HG02970 (cell line): ENCODE measurements around the gene CSF3.

Source experiments
- ATAC-seq: cut with Tn5 transposase; IDR thresholded peaks from one replicate; pipeline ENCODE4 v1.9.1; 2021; ENCODE audit warnings: mild to moderate bottlenecking, moderate library complexity, moderate number of reproducible peaks; ENCODE audit not compliant: unreplicated experiment, low FRiP score

Gene CSF3

DNA sequence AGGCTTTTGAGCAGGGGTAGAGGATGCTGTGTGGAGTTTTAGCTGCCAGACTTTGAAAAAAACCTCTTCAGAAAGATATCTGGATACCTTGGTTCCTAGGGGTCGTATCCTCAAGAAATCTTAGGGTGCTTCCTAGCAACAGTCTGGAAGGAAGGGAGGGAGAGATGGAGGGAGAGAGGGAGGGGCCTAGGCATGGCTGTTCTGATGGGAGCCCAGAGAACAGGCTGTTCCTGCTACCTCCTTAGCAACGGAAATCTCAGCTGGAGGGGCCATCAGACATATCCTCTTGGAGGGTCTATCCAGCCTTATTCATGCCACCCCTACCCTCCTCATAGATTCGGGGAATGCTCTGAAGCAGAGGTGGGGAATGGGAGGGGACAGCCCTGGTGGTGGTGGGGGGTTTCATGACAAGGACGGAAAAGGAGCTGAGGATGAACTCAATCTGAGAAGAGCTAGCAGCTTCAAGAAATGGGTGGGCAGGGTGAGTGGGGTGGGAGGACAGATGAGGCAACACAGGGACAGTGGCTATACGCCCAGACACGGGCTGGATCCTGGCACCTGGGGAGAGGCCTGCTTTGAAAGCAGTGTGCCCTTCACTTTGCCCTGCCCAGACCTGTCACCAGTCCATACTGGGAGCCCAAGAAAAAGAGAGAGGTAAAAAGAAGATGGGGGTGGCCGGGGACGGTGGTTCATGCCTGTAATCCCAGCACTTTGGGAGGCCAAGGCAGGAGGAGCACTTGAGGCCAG lies 44.7 kb downstream of the CSF3 start:
- ATAC-seq, result no peak

DNA sequence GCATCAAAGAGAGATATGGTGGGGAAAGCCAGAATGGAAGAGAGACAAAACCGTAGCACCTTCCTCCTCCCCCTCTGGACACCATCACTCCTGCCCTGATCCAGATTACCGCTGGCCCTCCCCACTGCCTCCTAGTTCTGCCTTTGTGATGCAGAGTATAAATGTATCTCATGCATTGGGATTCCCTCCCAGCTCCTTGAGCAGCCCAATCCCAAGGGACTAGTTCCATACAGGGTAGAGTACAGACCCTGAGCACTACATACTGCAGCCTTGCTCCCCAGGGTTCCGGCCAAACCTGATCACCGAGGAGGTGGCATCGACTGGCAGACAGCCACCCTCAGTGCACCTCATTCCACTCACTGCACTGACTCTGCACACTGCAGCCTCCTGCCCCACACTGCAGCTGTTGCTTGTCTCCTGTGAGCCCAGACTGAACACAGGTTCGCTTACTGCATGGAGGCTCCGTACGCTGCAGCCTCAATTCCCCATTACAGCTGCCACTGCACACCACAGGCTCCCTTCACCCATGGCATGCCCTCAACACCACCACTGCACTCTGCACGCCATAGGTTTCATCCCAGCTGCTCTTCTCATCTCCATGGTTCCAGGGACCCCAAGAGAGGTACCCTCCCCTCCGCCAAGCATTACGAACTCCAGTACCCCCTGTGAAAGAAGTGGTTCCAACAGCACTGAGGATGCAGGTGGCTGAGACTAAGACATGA lies 45.8 kb downstream of the CSF3 start:
- no peak for ATAC-seq

DNA sequence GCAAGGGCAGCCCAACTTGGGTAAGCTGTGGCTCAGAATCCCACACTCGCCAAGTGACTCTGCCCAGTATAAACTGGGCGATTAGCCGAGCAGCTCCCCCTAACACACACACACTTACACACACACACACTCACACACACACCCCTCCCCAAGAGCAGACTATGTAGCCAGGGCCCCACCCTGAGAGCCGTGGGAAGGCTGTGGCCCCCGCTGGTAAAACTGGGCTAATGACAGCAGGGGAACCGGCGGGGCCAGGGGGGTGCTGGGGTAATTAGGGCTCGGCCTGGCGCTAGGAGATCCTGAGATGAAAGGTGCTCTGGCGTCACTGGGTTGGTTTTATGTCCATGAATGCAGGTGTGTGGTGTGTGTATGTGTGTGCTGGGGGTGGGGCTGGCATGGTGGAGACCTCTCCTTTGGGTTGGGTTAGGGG lies 46.4 kb downstream of the CSF3 start:
- ATAC-seq, result no peak

DNA sequence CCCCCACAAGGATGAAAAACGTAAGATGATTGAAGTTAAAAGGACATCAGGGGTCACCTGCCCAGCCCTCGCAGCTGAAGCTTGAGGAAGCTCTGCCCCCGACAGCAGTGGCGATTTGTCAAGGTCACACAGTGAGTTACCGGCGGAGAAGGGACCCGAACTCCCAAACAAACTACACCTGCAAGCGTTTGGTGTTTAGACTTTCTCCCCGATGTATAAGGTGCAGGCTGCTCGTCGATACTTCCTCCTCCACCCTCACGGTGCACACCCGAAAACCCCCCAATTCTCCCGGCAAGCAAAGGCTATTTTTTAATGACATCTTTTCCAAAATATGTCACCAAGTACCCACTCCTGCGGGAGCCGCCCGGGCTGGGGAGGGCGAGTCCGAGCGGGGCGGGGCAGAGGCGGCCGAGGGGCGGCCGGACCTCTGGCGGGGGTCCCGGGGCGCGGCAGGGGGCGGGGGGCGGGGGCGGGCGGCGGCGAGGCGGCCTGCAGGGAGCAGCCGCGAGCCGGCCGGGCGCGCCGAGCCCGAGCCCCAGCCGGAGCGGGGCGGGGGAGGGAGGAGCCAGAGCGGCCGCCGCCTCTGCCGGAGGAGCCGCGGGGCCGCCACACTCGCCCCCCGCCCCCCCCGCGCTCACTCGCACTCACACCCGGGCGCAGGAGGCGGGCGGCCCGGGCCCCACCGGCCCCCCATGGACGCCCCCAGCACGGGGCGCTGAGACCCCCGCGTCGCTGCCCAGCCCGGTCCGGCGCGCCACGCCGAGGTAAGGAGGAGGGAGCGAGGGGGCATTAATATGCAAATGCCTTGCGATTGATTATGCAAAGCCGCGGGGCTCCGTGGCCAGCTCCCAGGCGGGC lies 47.3 kb downstream of the CSF3 start, which contains the start of gene THRA:
Gene THRA, plus strand, starts transcription at position 637 of the 858 bp plus-strand sequence. CDS start 11,524 bp downstream, outside the sequence.
- ATAC-seq, result no peak

DNA sequence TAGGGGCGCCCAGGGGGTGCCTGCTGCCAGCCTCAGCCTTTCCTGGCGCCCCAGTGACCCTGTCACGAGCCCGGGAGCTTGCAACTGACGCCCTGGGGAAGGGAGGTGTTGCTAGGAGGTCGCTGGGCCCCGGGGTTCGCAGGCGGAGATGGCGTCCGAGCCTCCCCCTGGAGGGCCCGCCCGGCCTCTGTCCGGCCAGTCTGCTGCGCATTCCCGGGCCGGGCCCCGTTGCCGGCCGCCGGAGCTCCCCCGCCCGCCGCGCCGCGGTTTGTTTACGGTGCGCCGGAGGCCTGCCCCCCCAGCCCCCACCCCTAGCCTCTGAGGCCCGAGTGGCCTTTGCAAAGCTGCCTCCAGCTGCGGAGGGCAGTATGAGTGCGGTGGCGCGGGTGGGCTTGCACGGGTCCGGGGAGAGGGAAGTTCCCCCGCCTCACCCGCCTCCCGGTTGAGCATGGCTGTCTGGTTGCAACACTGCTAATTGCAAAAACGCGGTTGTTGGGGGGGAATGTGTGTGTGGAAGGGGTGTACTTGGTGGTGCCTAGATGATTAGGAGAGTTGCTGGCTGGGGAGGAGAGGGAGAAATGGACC lies 48.0 kb downstream of the CSF3 start:
- ATAC-seq, result no peak

DNA sequence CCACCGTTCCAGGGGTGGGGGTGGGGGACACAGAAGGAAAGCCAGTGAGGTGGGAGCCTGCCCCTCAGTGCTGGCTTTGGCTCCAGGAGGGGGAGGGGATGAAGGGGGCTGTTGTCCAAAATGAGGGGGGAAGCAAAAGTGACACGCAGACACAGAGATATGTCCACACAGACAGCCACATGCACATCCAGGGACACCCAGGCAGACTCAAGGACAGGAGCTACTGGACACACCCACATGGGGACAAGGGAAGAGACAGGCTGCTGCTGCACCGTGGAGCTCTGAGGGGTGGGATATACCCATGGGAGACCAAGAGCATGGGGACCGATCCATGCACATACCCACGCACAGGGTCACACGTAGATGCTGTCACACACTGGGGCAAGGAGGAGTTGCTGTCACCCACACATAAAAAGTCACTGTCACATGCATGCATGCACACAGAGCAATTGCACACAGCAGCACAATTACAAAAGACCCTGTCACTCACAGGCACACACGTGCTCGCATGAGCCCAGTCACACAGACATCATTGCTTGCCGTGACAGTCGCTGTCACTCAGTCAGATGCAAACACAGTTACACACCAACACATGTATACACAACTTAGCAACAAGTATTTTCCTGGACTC lies 48.8 kb downstream of the CSF3 start:
- no peak for ATAC-seq

DNA sequence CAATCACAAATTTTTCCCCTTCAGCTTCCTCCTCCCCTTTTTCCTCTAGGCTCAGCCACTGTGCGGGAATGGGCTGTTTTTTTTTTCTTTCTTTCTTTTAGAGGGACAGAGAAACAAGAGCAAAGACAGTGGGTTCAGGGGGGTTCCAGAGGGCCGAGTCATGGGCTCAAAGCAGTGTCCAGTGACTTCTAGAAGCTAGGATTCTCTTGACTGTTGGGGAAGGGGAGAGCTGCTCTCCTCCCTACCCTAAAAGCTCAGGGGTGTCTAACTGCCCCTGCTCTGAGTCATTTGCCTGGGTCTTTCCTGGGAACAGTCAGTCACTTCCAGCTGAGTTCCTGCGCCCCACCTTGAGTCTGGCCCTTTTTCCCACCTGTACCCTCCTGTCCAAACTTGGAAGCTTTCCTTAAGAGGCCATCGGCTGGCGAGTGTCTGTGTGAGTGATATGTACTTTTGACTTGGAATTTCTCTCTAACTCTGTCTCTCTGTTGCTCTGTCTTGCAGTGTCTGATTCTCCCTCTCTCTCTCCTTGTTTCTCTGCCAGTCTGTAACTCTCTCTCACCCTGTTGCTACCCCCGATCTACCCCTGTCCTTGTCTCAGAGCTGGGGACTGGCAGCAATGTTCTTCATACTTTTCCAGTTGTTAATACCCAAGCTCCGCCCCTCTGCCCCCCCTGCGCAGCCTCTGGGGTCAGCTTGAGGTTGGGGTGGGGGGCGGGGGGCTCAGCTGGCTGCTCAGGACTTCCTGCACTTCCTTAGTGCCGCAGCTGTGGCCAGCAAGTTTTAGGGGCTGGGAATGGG lies 49.9 kb downstream of the CSF3 start:
- no peak for ATAC-seq

DNA sequence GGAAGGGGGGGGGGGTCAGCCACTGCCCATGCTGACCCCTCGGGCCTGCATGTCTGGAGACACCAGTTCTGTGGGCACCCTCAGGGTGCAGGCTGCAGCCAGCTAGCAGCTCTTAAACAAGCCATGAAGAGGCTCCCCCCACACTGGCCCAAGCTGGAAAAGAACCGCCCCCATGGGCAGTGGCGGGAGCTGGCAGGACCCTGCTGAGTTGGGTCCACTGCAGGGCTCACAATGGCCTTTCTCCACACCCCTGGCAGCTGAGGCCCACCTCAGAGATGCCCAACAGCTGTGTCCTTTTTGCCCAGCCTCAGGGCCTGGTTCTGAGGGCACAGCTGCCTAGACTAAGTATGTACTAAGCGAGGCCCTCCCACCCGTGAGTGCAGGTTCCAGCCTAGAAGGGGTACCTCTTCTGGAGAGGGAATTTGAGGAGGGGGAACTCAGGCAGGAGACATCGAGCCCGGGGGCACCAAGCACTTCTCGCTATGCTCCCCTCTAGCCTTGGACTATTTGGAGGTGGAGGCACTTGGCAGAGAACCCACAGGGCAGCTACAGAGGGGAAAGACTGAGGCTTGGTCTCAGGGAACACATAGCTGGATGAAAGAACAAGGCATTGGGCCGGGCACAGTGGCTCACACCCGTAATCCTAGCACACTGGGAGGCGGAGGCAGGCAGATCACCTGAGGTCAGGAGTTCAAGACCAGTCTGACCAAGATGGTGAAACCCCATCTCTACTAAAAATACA lies 50.7 kb downstream of the CSF3 start:
- ATAC-seq, result no peak
